Adrenal gland (tissue), 12 donors: ENCODE results near the gene SPTLC2. TPM values are rescaled to one million over a fixed set of nuclear protein-coding genes. Genes with fewer than 3 reads are reported as not detected.

Source experiments
- DNase-seq, 7 donors: peaks; one replicate each; pipeline ENCODE4 v3.0.0-alpha.2; 2019 to 2020
- H3K27ac ChIP-seq, 5 donors: fragments of 200-600 bp; sonication (generic) in 4 of 5; 1 replicate in 3 of 5; 2 replicates in 2 of 5; pipeline versions ENCODE4 v1.5.1 to v1.8.0; 2016 to 2020; ENCODE audit warnings: mild to moderate bottlenecking in 1 of 5
- H3K27me3 ChIP-seq: fragments of 200-600 bp; 2 replicates; pipeline ENCODE4 v1.8.0; 2021
- H3K36me3 ChIP-seq, 2 donors: fragments of 200-600 bp; replicated peaks in 1 of 2; 1 replicate in 1 of 2; 2 replicates in 1 of 2; pipeline versions ENCODE4 v1.5.1 to v1.8.0; 2018 to 2022
- H3K4me1 ChIP-seq, 2 donors: fragments of 200-600 bp; replicated peaks in 1 of 2; 1 replicate in 1 of 2; 2 replicates in 1 of 2; pipeline versions ENCODE4 v1.5.1 to v1.8.0; 2018 to 2021
- H3K4me3 ChIP-seq, 4 donors: fragments of 200-600 bp; sonication (generic) in 3 of 4; one replicate each; pipeline ENCODE4 v1.5.1; 2016 to 2018
- H3K9me3 ChIP-seq, 3 donors: fragments of 200-600 bp; sonication (generic) in 1 of 3; replicated peaks in 1 of 3; 1 replicate in 2 of 3; 2 replicates in 1 of 3; pipeline versions ENCODE4 v1.5.1 to v1.8.0; 2016 to 2021
- POLR2A ChIP-seq, 2 donors: fragments of 450-650 bp; IDR thresholded peaks; one replicate each; pipeline ENCODE4 v1.6.1; 2017; ENCODE audit warnings: antibody characterized with exemption in 2 of 2, mild to moderate bottlenecking in 2 of 2, moderate library complexity in 1 of 2
- WGBS, 4 donors: extraction: QIAGEN DNeasy Blood & Tissue Kit in 2 of 4; methylation state at CpG; one replicate each; pipeline versions ENCODE4 v1.1.5 to v1.1.7; 2013 to 2017; 5-methylcytosine and 5-hydroxymethylcytosine counted together
- intact Hi-C, 2 donors: fragments of 100-400 bp; cut with DNase I; formaldehyde crosslinking; loops; one replicate each; pipeline versions ENCODE4 v1.14.1 to v1.15.0; 2022 to 2023
- polyA plus RNA-seq, 3 donors: library from polyadenylated mRNA; stranded (reverse); fragments of 200-250 nt in 2 of 3; fragments of 350-450 nt in 1 of 3; fragmentation: Illumina TruSeq in 1 of 3; extraction: RNeasy Lipid Tissue Mini Kit (QIAGEN cat#74804) in 1 of 3; gene quantifications; one replicate each; pipeline ENCODE4 v1.2.3, GENCODE V29; 2013 to 2014
- total RNA-seq, 9 donors: library from RNA; depleted of rRNA in 4 of 9; stranded (reverse); fragments of >200 nt in 4 of 9; fragments of 120-200 nt in 1 of 9; fragmentation: NEBNext Ultra II Directional in 1 of 9; extraction: Animal tissue kit (Norgen Biotek cat#: 25700) in 1 of 9; gene quantifications; one replicate each; pipeline versions ENCODE4 v1.1.0 to v1.2.4, GENCODE V29; 2013 to 2023
- TF ChIP-seq, protein P1 (sequence below), 6 experiments: fragments of 450-650 bp in 4 of 6; fragments of 200-600 bp in 2 of 6; sonication (generic) in 1 of 6; IDR thresholded peaks; 1 replicate in 5 of 6; 2 replicates in 1 of 6; pipeline versions ENCODE4 v1.5.1 to v1.8.0; 2016 to 2021; ENCODE audit warnings: antibody characterized with exemption in 6 of 6, mild to moderate bottlenecking in 2 of 6, moderate library complexity in 1 of 6
- donor health status: healthy with polysubstance abuse.
- donor health status: Bipolar disorder and iron deficiency.
- donor health status: DM: yes; HTN: yes; CAD: no.
- donor health status: DM: no; HTN: no; CAD: no.
- donor health status: DM: no; HTN: no; CAD: no.
- donor health status: DM: yes; HTN: yes; CAD: no.

SPTLC2 gene
- total and polyA plus RNA-seq, 12 donors = 7.1 to 61.9 (median 35.6) TPM

GRCh38 chr14:77565289-77565993 is 51.0 kb downstream of the SPTLC2 start:
- peaks cover 0 to 15% of the 10 kb centered on the region in 2 donors for H3K36me3 ChIP-seq
- no peaks in the 10 kb centered on the region for H3K9me3 ChIP-seq
- no peaks in the 10 kb centered on the region for H3K27me3 ChIP-seq
- no peak for DNase-seq
- peak overlapping the region in 4 of 5 donors; percentile 0 to 43 (median 18) for H3K27ac ChIP-seq
- H3K4me1 ChIP-seq = peaks cover 0 to 8% of the 10 kb centered on the region in 2 donors
- no peak overlapping the region for H3K4me3 ChIP-seq
- intact Hi-C loops = no loop called here
- no peak for TF ChIP-seq POLR2A (IDR thresholded peaks at IDR 0.05)
- TF ChIP-seq, protein P1, sequence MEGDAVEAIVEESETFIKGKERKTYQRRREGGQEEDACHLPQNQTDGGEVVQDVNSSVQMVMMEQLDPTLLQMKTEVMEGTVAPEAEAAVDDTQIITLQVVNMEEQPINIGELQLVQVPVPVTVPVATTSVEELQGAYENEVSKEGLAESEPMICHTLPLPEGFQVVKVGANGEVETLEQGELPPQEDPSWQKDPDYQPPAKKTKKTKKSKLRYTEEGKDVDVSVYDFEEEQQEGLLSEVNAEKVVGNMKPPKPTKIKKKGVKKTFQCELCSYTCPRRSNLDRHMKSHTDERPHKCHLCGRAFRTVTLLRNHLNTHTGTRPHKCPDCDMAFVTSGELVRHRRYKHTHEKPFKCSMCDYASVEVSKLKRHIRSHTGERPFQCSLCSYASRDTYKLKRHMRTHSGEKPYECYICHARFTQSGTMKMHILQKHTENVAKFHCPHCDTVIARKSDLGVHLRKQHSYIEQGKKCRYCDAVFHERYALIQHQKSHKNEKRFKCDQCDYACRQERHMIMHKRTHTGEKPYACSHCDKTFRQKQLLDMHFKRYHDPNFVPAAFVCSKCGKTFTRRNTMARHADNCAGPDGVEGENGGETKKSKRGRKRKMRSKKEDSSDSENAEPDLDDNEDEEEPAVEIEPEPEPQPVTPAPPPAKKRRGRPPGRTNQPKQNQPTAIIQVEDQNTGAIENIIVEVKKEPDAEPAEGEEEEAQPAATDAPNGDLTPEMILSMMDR (IDR thresholded peaks at IDR 0.05) = no peak
- 62 to 72% (median 69%) methylated on average over 8 of the region's 8 CpGs for WGBS, 4 donors

DNA sequence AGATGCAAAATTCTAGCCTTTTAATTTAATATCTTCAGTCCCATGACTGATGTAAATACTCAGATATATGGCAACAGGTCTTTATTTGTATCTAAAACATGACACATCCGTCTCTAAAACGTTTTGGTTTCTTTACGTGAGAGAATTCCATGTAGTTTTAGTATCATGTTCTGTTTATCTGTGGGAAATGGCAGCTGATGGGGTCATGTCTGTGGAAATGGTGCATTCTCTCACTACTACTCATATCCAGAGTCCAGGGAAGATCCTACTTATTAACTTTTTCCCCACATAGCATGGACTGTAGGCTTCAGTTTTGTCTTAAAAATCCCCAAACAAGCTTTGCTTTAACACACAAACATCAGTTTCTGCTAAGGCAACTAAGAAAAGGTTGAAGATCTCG is 53.8 kb downstream of the SPTLC2 start:
- Histone ChIP-seq H3K36me3 (peaks cover 0 to 15% of the 10 kb centered on the region in 2 donors), H3K9me3 (no peaks in the 10 kb centered on the region), H3K4me1 (peaks cover 0 to 8% of the 10 kb centered on the region in 2 donors), H3K4me3 (no peak overlapping the region), H3K27ac (no peak overlapping the region), H3K27me3 (no peaks in the 10 kb centered on the region)
- TF ChIP-seq, protein P1 (IDR thresholded peaks at IDR 0.05) = no peak
- TF ChIP-seq POLR2A (IDR thresholded peaks at IDR 0.05) = no peak
- intact Hi-C loops = no loop called here
- 81 to 86% (median 84%) methylated on average over 4 of the region's 4 CpGs for WGBS, 4 donors
- DNase-seq = no peak

GRCh38 chr14:77561881-77562280 is 54.6 kb downstream of the SPTLC2 start:
- 70 to 83% (median 80%) methylated on average over 5 of the region's 5 CpGs for WGBS, 4 donors
- intact Hi-C loops = no loop called here
- peaks cover 0 to 8% of the 10 kb centered on the region in 2 donors for H3K4me1 ChIP-seq
- H3K36me3 ChIP-seq = peaks cover 0 to 15% of the 10 kb centered on the region in 2 donors
- no peak overlapping the region for H3K4me3 ChIP-seq
- no peak for TF ChIP-seq POLR2A (IDR thresholded peaks at IDR 0.05)
- TF ChIP-seq, protein P1 (IDR thresholded peaks at IDR 0.05) = no peak
- DNase-seq = no peak
- H3K27ac ChIP-seq = no peak overlapping the region
- no peaks in the 10 kb centered on the region for H3K9me3 ChIP-seq
- H3K27me3 ChIP-seq = no peaks in the 10 kb centered on the region

GRCh38 chr14:77559381-77559780 is 57.1 kb downstream of the SPTLC2 start:
- peaks cover 0 to 23% of the 10 kb centered on the region in 2 donors for H3K36me3 ChIP-seq
- TF ChIP-seq, protein P1 (IDR thresholded peaks at IDR 0.05) = no peak
- TF ChIP-seq POLR2A (IDR thresholded peaks at IDR 0.05) = no peak

More at GRCh38 chr14:77559381-77559780, 57.1 kb downstream of the SPTLC2 start:
- intact Hi-C loops = loop anchor here in 1 of 2 donors (10.0 kb wide), 1 partner anchor 105 kb away; the partner anchor contains the start of genes AHSA1 and VIPAS39
- no peaks in the 10 kb centered on the region for H3K9me3 ChIP-seq
- no peak overlapping the region for H3K4me3 ChIP-seq
- no peaks in the 10 kb centered on the region for H3K27me3 ChIP-seq
- DNase-seq = no peak
- H3K4me1 ChIP-seq = peaks cover 6 to 10% of the 10 kb centered on the region in 2 donors
- 89 to 94% (median 91%) methylated on average over 6 of the region's 6 CpGs for WGBS, 4 donors
- no peak overlapping the region for H3K27ac ChIP-seq
